COLO668 (cell line): ENCODE measurements around the gene ZNF543.
"Not testable (repeated sequence)": the region's sequence is repeated elsewhere in the genome, so short reads cannot be mapped to it uniquely, and the experiment has no call there.

ENCODE experiments used
- DNase-seq: peaks from one replicate; lab custom pipeline; 2025; ENCODE audit not compliant: unreplicated experiment; lab: John Stamatoyannopoulos, UW

ZNF543 gene

GRCh38 chr19:57320180-57321084, at the start of gene ZNF543:
Gene ZNF543 (plus strand): TSS chr19:57320472. CDS start chr19:57320854, 382 bp downstream.
- peak; percentile 96 for DNase-seq

- no peak for DNase-seq
These were observed 49.0 kb upstream of the ZNF543 start for GRCh38 chr19:57271280-57271679.

GRCh38 chr19:57273014-57273413, 47.3 kb upstream of the ZNF543 start:
- no peak for DNase-seq

DNA sequence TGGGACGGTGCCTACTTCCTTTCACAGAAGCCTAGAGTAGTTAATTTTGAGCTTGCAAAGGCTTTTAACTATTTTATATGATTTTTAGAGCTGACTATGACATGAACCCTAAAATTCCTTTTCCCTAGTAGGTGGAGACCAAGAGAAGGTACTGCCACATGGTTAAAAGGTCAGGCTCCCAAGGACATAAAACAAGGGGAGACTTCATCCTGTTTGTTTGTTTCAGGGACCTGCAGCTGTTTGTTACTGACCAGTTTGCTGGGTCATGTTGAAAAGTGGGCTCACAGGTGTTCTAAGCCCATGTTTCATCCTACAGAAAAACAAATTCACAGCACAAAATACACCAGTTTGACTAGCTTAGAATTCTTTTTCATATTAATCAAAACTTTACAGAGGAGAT, 43.8 kb upstream of the ZNF543 start:
- DNase-seq = no peak

GRCh38 chr19:57278481-57278880, 41.8 kb upstream of the ZNF543 start:
- not testable (repeated sequence) for DNase-seq

- DNase-seq = peak; percentile 92
These were observed 40.7 kb upstream of the ZNF543 start for GRCh38 chr19:57279418-57280164.

DNA sequence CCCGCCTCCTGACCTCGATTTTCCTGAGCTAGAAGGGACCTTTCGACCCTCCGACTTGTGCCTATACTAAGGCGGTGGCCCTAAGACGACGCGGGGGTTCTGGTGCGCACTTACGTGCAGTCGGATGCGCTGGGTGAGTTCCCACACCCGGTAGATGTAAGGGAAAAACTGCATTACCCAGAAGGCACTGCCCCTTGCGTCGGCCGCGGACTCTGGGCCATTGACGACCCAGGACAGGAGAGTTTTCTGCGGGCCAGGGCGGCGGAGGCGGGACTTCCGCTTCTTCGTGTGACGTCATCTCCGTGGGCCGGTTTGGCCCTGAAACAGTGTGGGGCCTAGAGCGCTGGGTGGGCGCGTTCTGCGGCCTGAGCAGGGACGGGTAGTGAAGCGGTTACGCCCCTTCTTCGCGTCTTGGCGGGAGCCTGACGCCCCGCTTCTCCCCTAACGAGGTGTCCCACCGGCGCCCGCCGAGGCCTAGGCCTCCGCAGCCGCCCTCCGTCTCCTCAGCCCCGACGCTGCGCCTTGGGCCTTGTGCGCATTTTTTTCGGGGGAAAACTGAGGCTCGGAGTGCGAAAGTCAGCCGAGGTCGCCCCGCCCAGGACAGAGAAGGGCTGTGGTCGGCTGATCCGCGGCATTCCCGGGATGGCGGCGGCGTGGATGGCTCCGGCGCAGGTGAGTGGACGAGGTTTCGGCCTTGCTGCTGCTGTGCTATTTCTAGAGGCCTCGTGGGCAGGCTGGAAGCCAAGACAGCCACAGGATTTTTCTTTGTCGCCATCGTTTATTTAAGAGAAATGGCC, 39.9 kb upstream of the ZNF543 start, which contains the start of gene ZNF460:
TSS of gene ZNF460 (plus strand) at position 321 of the 797 bp plus-strand sequence. CDS start at position 643, 322 bp downstream.
- DNase-seq = peak; percentile 96

DNA sequence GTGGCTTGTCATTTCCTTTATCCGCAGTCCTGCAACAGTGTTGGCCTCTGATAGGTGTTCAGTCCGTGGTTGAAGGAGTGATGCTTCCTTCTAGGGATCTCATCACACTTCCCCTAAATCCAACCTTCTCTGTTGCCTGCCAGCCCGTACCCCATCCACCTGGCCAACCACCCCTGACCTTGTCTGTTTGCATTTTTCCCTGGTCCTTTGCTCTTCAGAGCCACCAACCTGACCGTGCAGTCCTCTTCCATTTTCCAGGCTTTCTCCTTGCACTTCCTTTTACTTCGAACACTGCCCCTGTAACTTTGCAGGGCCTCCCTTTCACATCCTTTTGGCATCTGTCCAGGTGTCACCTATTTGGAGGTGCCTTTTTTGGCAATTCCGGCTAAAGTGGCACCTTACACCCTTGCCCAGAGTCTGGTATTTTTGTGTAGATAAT, 39.3 kb upstream of the ZNF543 start:
- peak; percentile 17 for DNase-seq

GRCh38 chr19:57282011-57282643, 38.1 kb upstream of the ZNF543 start:
- no peak for DNase-seq

DNA sequence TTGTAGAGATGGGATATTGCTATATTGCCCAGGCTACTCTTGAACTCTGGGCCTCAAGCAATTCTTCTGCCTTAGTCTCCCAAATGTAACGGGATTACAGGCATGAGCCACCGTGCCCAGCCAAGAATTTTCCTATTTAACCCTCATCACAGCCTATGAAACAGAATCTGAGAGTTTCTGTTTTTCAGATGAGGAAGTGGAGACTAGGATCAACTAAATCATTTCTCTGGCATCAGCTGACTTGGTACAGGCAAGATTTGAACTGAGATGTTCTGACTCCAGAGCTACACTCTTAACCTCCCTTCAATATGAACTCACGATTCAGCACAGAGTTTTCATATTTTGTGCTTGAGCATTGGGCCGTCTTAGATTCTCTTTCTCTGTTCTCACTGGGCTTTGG, 31.9 kb upstream of the ZNF543 start:
- no peak for DNase-seq

DNA sequence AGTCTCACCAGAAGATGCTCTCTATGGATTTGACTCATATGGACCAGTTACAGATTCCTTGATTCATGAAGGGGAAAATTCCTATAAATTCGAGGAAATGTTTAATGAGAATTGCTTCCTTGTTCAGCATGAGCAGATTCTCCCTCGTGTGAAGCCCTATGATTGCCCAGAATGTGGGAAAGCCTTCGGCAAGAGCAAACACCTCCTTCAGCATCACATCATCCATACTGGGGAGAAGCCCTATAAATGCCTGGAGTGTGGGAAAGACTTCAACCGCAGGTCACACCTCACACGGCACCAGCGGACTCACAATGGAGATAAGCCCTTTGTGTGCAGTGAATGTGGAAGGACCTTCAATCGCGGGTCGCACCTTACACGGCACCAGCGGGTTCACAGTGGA, 29.3 kb upstream of the ZNF543 start:
- DNase-seq = no peak

- no peak for DNase-seq
These were observed 27.7 kb upstream of the ZNF543 start for GRCh38 chr19:57292547-57292946.

DNA sequence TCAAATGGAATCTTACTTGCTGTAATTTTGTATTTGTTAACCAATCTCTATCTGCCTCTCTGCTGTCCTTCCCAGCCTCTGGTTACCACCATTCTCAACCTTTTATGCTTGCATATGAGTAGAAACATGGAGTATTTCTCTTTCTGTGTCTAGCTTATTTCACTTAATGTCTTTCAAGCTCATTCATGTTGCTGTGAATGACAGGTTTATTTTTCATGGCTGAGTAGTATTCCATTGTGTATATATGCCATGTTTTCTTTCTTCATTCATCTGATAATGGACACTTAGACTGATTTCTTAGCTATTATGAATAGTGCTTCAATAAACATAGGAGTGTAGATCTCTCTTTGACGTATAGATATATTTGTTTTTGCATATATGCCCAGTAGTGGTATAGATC, 26.6 kb upstream of the ZNF543 start:
- no peak for DNase-seq

DNA sequence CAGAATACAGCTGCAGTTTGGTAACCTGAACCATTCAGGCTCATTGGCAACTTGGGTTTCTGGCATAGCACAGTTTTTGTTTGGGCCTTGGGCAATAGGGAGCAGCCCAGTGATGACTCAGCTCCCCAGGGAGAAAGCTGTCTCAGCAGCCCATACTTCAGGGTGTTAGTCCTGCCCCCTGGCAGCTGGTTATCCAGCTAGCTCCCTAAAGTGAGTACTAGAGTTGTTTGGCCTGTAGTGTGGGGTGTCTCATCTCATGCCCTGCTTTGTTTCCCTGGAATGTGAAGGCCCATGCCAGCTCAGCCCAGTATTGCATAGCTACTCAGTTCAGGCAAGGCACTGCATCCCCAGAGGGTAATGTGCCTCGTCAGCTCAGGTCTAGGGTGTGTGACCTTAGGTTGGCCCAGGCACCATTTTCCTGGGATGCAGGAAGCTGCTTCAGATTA, 18.2 kb upstream of the ZNF543 start:
- peak; percentile 27 for DNase-seq

- DNase-seq = no peak
These were observed 17.4 kb upstream of the ZNF543 start for GRCh38 chr19:57302727-57303401.

DNA sequence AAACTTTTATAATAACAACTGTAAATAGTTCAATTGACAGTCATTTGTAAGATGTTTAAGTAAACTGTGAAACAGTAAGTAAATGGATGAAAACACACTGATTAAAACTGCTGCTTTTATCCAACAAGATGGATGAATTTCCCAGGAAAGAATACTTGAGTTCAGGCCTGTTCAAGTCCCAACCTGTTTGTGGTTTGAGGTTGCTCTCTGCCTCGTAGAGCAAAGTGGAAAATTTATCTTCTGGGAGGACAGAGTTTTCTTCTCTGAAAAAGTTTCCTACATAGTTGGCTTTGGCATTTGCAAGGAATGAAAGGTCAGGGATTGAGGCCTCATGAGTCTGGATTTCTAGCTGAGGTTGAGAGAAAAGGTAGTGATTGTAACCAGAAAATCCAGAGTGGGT, 15.2 kb upstream of the ZNF543 start:
- no peak for DNase-seq

GRCh38 chr19:57308514-57308913, 11.8 kb upstream of the ZNF543 start:
- DNase-seq = no peak

- no peak for DNase-seq
These were observed 9.5 kb upstream of the ZNF543 start for GRCh38 chr19:57310792-57311191.

DNA sequence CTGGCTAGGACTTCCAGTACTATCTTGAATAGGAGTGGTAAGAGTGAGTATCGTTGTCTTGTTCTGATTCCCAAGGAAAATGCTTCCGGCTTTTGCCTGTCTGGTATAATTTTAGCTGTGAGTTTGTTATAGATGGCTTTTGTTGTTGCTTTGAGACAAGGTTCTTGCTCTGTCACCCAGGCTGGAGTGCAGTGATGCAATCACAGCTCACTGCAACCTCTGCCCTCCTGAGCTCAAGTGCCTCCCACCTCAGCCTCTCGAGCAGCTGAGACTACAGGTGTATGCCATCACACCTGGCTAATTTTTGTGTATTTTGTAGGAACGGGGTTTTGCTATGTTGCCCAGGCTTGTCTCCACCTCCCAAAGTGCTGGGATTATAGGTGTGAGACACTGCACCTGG, 6.1 kb upstream of the ZNF543 start:
- peak; percentile 50 for DNase-seq

DNA sequence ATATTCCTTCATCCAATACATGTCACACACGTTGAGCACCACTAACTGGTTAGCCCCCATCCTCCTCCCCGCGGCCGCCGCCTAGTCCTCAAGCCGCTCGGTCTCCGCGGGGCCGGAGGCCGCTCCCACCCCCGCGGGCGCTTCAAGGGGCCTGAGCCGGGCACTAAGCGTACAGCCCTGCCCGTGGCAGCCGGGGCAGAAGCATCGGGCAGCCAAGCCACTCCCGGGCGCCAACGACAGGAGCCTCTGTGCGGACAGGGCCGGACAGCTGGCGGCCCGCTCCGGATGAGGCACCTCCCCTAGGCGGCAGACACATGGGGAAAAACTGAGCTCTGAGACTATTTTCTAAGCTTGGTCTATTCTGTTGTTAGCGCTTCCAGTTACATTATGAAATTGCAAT, 2.8 kb upstream of the ZNF543 start:
- no peak for DNase-seq
